Testis (tissue), 2 donors: ENCODE measurements around the gene FAM76B.

Experiments used
- POLR2A ChIP-seq: fragments of 450-650 bp; IDR thresholded peaks from one replicate; pipeline ENCODE4 v1.6.1; 2017; ENCODE audit warnings: antibody characterized with exemption, mild to moderate bottlenecking, moderate library complexity
- TF ChIP-seq, protein P1 (sequence below), 3 experiments: fragments of 450-650 bp in 2 of 3; fragments of 200-600 bp in 1 of 3; sonication (generic) in 1 of 3; IDR thresholded peaks; one replicate each; pipeline ENCODE4 v1.5.1; 2016 to 2019; ENCODE audit warnings: antibody characterized with exemption in 3 of 3, mild to moderate bottlenecking in 2 of 3, moderate library complexity in 1 of 3

DNA sequence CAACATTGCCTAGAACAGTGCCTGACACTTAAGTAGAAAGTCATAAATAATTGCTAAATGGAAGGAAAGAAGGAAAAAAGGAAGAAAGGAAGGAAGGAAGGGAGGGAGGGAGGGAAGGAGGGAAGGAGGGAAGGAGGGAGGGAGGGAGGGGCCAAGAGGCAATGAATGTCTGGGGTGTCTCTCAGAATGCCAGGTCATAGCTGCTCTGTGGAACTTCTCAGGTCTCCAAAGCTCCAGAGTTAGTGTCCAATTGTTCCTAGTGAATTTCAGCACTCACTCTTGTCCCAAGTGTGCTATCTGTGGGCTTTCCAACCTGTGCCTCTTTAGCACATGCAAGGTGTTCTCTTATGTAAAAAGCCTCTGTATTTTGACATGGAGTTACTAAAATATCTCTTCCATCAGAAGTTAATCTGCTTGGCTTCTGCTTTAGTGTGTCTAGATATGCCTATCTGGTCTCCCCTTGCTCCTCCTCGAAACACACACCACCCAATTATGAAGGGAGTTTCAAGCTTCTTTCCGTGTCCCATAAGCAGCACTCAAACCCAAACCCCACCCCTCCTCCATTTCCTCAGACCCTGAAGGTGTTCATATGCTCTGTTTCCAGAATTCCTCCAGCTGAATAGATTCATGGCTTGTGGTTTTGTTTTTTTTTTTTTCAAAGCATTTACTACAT lies 56.5 kb downstream of the FAM76B start:
- TF ChIP-seq POLR2A: no peak
- TF ChIP-seq, protein P1, sequence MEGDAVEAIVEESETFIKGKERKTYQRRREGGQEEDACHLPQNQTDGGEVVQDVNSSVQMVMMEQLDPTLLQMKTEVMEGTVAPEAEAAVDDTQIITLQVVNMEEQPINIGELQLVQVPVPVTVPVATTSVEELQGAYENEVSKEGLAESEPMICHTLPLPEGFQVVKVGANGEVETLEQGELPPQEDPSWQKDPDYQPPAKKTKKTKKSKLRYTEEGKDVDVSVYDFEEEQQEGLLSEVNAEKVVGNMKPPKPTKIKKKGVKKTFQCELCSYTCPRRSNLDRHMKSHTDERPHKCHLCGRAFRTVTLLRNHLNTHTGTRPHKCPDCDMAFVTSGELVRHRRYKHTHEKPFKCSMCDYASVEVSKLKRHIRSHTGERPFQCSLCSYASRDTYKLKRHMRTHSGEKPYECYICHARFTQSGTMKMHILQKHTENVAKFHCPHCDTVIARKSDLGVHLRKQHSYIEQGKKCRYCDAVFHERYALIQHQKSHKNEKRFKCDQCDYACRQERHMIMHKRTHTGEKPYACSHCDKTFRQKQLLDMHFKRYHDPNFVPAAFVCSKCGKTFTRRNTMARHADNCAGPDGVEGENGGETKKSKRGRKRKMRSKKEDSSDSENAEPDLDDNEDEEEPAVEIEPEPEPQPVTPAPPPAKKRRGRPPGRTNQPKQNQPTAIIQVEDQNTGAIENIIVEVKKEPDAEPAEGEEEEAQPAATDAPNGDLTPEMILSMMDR (IDR thresholded peaks at IDR 0.05): no peak
